HS-27A (cell line): ENCODE measurements around the gene MYOZ3.

ENCODE experiments used
- DNase-seq: peaks from one replicate; pipeline ENCODE4 v3.0.0-alpha.2; 2012; ENCODE audit warnings: low read depth, missing footprints

The MYOZ3 gene

GRCh38 chr5:150659360-150660107, 1.5 kb upstream of the MYOZ3 start:
- no peak for DNase-seq

GRCh38 chr5:150660108-150660831, 781 bp upstream of the MYOZ3 start:
- DNase-seq: no peak

GRCh38 chr5:150661821-150662596, 958 bp downstream of the MYOZ3 start:
- no peak for DNase-seq

- DNase-seq: no peak
These were observed 1.9 kb downstream of the MYOZ3 start for GRCh38 chr5:150662731-150663516.

- no peak for DNase-seq
These were observed 2.9 kb downstream of the MYOZ3 start for GRCh38 chr5:150663936-150664335.

GRCh38 chr5:150665044-150665443, 4.0 kb downstream of the MYOZ3 start:
- no peak for DNase-seq

- no peak for DNase-seq
These were observed 9.4 kb downstream of the MYOZ3 start for GRCh38 chr5:150670275-150670947.

- no peak for DNase-seq
These were observed 9.9 kb downstream of the MYOZ3 start for GRCh38 chr5:150670948-150671310.

GRCh38 chr5:150671509-150672236, 10.6 kb downstream of the MYOZ3 start:
- DNase-seq: no peak

- no peak for DNase-seq
These were observed 11.3 kb downstream of the MYOZ3 start for GRCh38 chr5:150672237-150672883.

- no peak for DNase-seq
These were observed 11.8 kb downstream of the MYOZ3 start for GRCh38 chr5:150672884-150673275.

GRCh38 chr5:150674341-150674821, 13.3 kb downstream of the MYOZ3 start:
- no peak for DNase-seq

GRCh38 chr5:150675069-150675468, 14.0 kb downstream of the MYOZ3 start:
- DNase-seq: no peak

- no peak for DNase-seq
These were observed 15.5 kb downstream of the MYOZ3 start for GRCh38 chr5:150676578-150676977.

- no peak for DNase-seq
These were observed 28.1 kb downstream of the MYOZ3 start for GRCh38 chr5:150689120-150689519.

- DNase-seq: no peak
These were observed 29.7 kb downstream of the MYOZ3 start for GRCh38 chr5:150690760-150691159.

GRCh38 chr5:150692276-150692675, 31.2 kb downstream of the MYOZ3 start:
- no peak for DNase-seq

- DNase-seq: peak; percentile 30
These were observed 33.6 kb downstream of the MYOZ3 start for GRCh38 chr5:150694612-150695011.

- DNase-seq: no peak
These were observed 39.2 kb downstream of the MYOZ3 start for GRCh38 chr5:150700246-150700593.
